Karpas-422 (cell line): ENCODE data around the gene FAM114A2. TPM values are rescaled to one million over a fixed set of nuclear protein-coding genes. Genes with fewer than 3 reads are reported as not detected.

Experiments used
- DNase-seq: peaks from one replicate; pipeline ENCODE4 v3.0.0-alpha.2; 2015
- H2AFZ ChIP-seq: fragments of 200-600 bp; sonication (generic); 2 replicates; pipeline ENCODE4 v1.6.1; 2014; ENCODE audit warnings: antibody characterized with exemption, low read length, mixed read lengths
- H3K27ac ChIP-seq: fragments of 200-600 bp; sonication (generic); 2 replicates; pipeline ENCODE4 v1.5.1; 2014; ENCODE audit warnings: mild to moderate bottlenecking, low read length, moderate library complexity
- H3K27me3 ChIP-seq: fragments of 200-600 bp; sonication (generic); 2 replicates; pipeline ENCODE4 v1.6.1; 2014; ENCODE audit warnings: low read length, mixed read lengths
- H3K36me3 ChIP-seq: fragments of 200-600 bp; sonication (generic); 2 replicates; pipeline ENCODE4 v1.6.1; 2014; ENCODE audit warnings: low read length, mixed read lengths; ENCODE audit not compliant: insufficient read depth
- H3K4me1 ChIP-seq: fragments of 200-600 bp; sonication (generic); 2 replicates; pipeline ENCODE4 v1.6.1; 2014; ENCODE audit warnings: mild to moderate bottlenecking, low read length, mixed read lengths
- H3K4me2 ChIP-seq: fragments of 200-600 bp; sonication (generic); 2 replicates; pipeline ENCODE4 v1.6.1; 2014; ENCODE audit warnings: low read length, low read depth, mild to moderate bottlenecking; ENCODE audit not compliant: poor library complexity, severe bottlenecking
- H3K4me3 ChIP-seq: fragments of 200-600 bp; sonication (generic); 2 replicates; pipeline ENCODE4 v1.5.1; 2014; ENCODE audit warnings: mild to moderate bottlenecking, antibody characterized with exemption, low read length, mixed read lengths
- H3K79me2 ChIP-seq: fragments of 200-600 bp; sonication (generic); 2 replicates; pipeline ENCODE4 v1.6.1; 2014; ENCODE audit warnings: mild to moderate bottlenecking, low read length, mixed read lengths
- H3K9ac ChIP-seq: fragments of 200-600 bp; sonication (generic); 2 replicates; pipeline ENCODE4 v1.6.0; 2014; ENCODE audit warnings: low read length
- H3K9me2 ChIP-seq: fragments of 200-600 bp; sonication (generic), shearing (Covaris generic); replicated peaks from 2 replicates; pipeline ENCODE4 v1.6.0; 2014; ENCODE audit warnings: mild to moderate bottlenecking, low read length, moderate library complexity; ENCODE audit not compliant: insufficient read depth
- H3K9me3 ChIP-seq: fragments of 300-700, 200-600 bp; sonication (generic); 2 replicates; pipeline ENCODE4 v1.6.1; 2014; ENCODE audit warnings: low read length, mixed read lengths
- H4K20me1 ChIP-seq: fragments of 200-600 bp; sonication (generic); 2 replicates; pipeline ENCODE4 v1.6.1; 2014; ENCODE audit warnings: mild to moderate bottlenecking, antibody characterized with exemption, low read length, low read depth; ENCODE audit not compliant: insufficient read depth
- total RNA-seq: library from RNA; depleted of rRNA; stranded (reverse); fragments of >200 nt; shearing (Covaris generic); gene quantifications from 2 replicates; pipeline ENCODE4 v1.2.3, GENCODE V29; 2014; ENCODE audit warnings: low replicate concordance

FAM114A2 gene
- total RNA-seq, 1 experiment from 2014 or later = 22.7 TPM

DNA sequence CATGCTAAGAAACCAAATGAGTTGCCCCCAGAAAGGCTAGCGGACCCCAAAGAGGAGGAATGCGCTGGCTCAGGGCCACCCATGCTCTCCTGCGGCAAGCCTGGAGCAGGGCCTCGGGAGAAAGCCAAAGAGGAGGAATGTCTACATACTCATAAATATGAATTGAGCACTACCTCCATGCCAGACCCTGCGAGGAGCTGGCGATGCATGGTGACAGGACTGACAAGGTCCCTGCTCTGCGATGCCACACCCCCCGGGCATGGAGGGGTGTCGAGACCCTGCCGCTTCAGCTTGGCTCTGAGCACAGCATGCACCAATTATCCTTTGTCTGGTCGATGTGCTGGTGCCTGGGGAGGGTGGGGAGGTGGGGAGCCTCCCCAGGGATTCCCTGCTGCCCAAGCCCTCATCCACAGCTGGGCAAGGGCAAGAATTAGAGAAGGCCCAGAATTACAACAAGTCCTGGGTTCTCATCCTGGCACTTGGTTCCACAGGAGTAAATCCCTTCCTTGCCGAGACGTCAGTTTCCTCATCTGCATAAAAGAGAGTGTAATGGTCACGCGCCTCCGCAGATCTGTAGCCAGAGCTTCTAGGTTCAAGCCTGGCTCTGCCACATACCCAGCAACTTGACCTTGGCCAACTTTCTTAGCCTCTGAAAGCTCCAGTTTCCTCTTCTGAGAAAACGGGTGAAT lies 74.4 kb downstream of the FAM114A2 start:
- Histone ChIP-seq H3K4me2 (no peak overlapping the region), H4K20me1 (0 out of 2 replicates have a peak, but pooled peaks cover 5% of the 10 kb centered on the region), H3K4me1 (no peaks in the 10 kb centered on the region), H3K27ac (no peak overlapping the region), H3K36me3 (no peaks in the 10 kb centered on the region), H3K4me3 (no peak overlapping the region), H3K9ac (no peak overlapping the region), H2AFZ (no peak overlapping the region), H3K9me3 (no peaks in the 10 kb centered on the region), H3K27me3 (no peaks in the 10 kb centered on the region), H3K9me2 (no peaks in the 10 kb centered on the region), H3K79me2 (no peaks in the 10 kb centered on the region)
- DNase-seq = no peak

DNA sequence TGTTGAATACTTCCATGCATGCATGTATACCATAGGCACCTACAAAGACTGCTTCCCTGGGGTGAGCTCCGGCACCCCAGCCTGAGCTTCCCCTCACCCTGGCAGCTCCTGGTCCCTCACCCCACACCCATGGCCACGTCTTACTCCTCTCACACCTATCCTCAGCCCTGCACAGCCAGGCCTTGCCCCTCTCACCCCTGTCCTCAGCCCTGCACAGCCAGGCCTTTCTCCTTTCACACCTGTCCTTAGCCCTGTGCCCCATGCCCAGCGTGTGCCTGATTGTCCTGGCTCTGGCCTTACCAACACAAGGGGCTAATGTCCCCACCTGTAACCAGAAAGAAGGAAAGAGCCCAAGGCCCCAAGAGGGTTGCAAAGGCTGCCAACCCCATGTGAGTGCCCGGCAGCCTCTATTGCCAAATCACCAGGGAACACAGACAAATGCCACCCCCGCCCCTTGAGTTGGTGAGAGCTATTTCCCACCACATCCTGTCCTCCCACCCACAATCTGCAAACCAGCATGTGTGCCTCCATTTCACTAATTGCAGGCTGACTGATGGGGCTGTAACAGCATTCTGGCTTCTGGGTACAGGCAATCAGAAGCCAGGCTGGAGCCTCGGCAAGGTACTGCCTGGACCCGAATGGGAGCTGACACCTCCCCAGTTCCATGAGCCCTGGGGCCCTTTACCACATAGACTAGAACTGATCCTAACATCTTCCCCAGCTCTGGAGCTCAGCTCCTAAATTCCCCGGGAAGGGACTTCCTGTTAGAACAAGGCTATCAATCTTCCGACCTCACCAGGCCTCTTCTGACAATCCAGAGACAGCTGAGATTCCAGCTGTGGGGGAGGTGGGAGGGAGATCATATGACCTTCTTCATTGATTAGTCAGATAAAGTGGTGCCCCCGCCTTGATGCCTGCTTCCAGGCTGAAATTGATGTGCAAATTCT lies 78.2 kb downstream of the FAM114A2 start:
- H3K9me2 ChIP-seq = no peaks in the 10 kb centered on the region
- no peak overlapping the region for H3K4me2 ChIP-seq
- H3K36me3 ChIP-seq = no peaks in the 10 kb centered on the region
- H3K4me3 ChIP-seq = no peak overlapping the region
- H3K27me3 ChIP-seq = no peaks in the 10 kb centered on the region
- H3K9ac ChIP-seq = no peak overlapping the region
- no peak overlapping the region for H2AFZ ChIP-seq
- H3K4me1 ChIP-seq = no peaks in the 10 kb centered on the region
- DNase-seq = no peak
- H3K27ac ChIP-seq = no peak overlapping the region
- H3K79me2 ChIP-seq = no peaks in the 10 kb centered on the region
- no peaks in the 10 kb centered on the region for H3K9me3 ChIP-seq
- no peaks in the 10 kb centered on the region for H4K20me1 ChIP-seq

DNA sequence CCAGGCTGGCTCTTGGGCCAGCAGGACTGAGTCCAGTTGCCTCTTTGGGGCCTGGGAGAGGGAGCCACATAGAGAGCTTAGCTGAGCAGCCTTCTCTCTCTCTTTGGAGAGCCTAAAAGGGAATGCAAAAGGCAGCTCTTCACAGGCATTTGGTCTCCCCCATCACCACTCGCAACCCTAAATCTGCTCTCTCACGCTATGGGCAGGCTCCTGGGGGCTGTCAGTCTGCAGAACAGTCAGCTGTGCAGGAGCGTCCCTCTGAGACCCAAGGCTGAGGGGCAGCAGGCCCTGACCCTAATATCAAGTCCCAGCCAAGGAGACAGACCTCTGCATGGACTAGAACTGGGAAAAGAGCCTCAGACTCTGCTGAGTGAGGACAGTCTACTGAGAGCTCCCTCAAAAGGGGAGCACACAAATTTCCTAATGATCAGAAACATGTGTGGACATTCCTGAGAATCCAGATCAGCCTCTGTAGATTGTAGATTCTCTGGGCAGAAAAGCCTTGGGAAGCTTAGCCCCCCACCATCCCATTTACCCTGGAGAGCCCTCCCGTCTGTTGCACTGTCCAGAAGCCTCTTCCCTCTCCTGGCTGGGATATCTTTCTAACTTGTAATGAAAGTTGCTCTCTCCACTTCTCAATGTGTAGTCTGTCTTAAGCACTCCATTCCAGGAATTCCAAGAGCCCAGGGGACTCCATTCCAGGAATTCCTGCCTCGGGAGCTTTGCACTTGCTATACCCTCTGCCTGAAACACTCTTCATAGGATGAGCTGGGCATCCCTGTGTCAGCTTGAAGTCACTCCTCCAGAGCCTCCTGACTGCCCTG lies 79.4 kb downstream of the FAM114A2 start:
- Histone ChIP-seq H2AFZ (no peak overlapping the region), H3K27ac (no peak overlapping the region), H3K79me2 (no peaks in the 10 kb centered on the region), H3K27me3 (no peaks in the 10 kb centered on the region), H4K20me1 (0 out of 2 replicates have a peak, but pooled peaks cover 3% of the 10 kb centered on the region), H3K9me3 (no peaks in the 10 kb centered on the region), H3K9ac (no peak overlapping the region), H3K9me2 (no peaks in the 10 kb centered on the region), H3K4me1 (no peaks in the 10 kb centered on the region), H3K4me3 (no peak overlapping the region), H3K36me3 (no peaks in the 10 kb centered on the region), H3K4me2 (no peak overlapping the region)
- DNase-seq = no peak

DNA sequence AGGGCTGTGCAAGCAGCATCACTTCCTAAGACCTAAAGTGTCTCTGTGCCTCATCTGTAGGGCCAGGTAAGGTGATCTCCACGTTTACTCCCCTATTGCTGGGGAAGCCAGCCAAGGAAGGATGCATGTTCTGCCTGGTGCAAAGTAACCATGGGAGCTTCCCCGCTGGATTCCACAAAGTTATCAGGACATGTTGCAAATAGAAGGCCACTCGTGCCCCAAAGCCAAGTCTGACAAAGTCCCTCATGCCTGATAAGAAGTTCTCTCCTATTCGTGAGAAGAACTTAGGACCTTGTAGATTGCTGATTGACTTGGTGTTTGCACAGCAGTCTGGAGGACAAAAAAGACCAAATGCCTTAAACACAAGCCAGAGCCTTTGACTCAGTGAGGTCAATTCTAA lies 81.5 kb downstream of the FAM114A2 start:
- no peak overlapping the region for H2AFZ ChIP-seq
- H4K20me1 ChIP-seq = 0 out of 2 replicates have a peak, but pooled peaks cover 3% of the 10 kb centered on the region
- H3K27me3 ChIP-seq = no peaks in the 10 kb centered on the region
- H3K36me3 ChIP-seq = no peaks in the 10 kb centered on the region
- no peak for DNase-seq
- no peaks in the 10 kb centered on the region for H3K9me3 ChIP-seq
- no peak overlapping the region for H3K4me3 ChIP-seq
- no peaks in the 10 kb centered on the region for H3K79me2 ChIP-seq
- no peaks in the 10 kb centered on the region for H3K9me2 ChIP-seq
- H3K27ac ChIP-seq = no peak overlapping the region
- H3K9ac ChIP-seq = no peak overlapping the region
- H3K4me1 ChIP-seq = no peaks in the 10 kb centered on the region
- no peak overlapping the region for H3K4me2 ChIP-seq

DNA sequence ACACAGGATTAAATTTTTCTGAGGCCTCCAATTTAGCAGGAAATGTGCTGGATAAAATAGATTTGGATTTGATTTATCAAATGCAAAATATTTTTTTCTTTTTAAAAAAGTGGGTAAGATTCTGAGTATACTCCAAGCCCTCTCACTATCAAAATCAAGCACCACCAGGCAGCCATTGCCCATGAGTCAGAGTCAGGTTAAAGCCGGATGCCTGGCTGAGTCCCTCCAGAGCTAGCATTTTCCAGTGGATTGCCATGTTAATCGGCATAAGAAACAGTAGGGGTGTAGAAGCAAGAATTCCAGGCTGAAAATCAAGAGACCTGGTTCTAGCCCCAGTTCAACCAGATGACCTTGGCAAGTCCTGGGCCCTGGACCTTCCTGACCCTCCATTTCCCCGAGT lies 85.3 kb downstream of the FAM114A2 start:
- 0 out of 2 replicates have a peak, but pooled peaks cover 3% of the 10 kb centered on the region for H4K20me1 ChIP-seq
- H3K79me2 ChIP-seq = no peaks in the 10 kb centered on the region
- no peaks in the 10 kb centered on the region for H3K27me3 ChIP-seq
- no peak overlapping the region for H3K9ac ChIP-seq
- no peak for DNase-seq
- no peak overlapping the region for H3K4me2 ChIP-seq
- no peaks in the 10 kb centered on the region for H3K9me2 ChIP-seq
- no peak overlapping the region for H2AFZ ChIP-seq
- H3K9me3 ChIP-seq = no peaks in the 10 kb centered on the region
- H3K4me3 ChIP-seq = no peak overlapping the region
- no peak overlapping the region for H3K27ac ChIP-seq
- no peaks in the 10 kb centered on the region for H3K36me3 ChIP-seq
- no peaks in the 10 kb centered on the region for H3K4me1 ChIP-seq

DNA sequence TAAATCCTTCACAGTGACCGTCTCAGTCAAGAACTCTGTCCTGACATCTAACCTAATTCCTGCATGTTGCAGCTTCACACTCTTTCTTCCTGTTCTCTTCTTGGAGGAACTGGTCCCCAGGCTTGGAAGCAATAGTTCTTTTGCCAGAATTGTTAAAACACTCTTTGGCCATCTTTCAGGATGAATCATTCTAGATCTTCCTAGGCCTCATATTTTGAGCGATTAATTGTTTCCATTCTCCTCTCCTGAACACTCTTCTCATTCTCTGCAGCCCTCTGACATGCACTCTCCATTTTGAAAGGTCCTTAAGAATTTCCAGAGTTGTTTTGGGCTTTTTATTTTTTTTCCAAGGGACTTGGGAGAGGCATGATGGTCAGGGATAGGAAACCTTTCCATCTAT lies 85.8 kb downstream of the FAM114A2 start:
- no peaks in the 10 kb centered on the region for H3K9me3 ChIP-seq
- no peaks in the 10 kb centered on the region for H3K9me2 ChIP-seq
- no peak overlapping the region for H3K4me3 ChIP-seq
- no peaks in the 10 kb centered on the region for H3K36me3 ChIP-seq
- 0 out of 2 replicates have a peak, but pooled peaks cover 3% of the 10 kb centered on the region for H4K20me1 ChIP-seq
- H3K9ac ChIP-seq = no peak overlapping the region
- H3K27me3 ChIP-seq = no peaks in the 10 kb centered on the region
- H3K4me2 ChIP-seq = no peak overlapping the region
- H2AFZ ChIP-seq = no peak overlapping the region
- no peaks in the 10 kb centered on the region for H3K4me1 ChIP-seq
- DNase-seq = no peak
- no peak overlapping the region for H3K27ac ChIP-seq
- H3K79me2 ChIP-seq = no peaks in the 10 kb centered on the region

DNA sequence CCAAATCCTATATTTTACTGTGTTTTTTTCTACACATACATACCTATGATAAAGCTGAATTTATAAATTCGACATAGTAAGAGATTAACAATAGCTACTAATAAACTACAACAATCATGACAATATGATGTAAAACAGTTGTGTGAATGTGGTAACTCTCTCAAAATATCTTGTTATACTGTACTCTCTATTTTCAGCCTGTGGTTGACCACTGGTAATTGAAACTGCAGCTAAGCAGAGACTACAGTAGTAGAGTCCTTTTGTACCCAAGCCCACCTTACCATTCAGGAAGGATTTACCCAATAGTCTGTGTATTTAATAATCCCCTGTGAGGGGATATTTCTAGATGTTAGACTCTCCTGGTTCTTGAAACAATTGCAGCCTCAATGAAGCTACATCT lies 86.7 kb downstream of the FAM114A2 start:
- no peaks in the 10 kb centered on the region for H3K36me3 ChIP-seq
- H4K20me1 ChIP-seq = 0 out of 2 replicates have a peak, but pooled peaks cover 3% of the 10 kb centered on the region
- no peaks in the 10 kb centered on the region for H3K27me3 ChIP-seq
- no peak overlapping the region for H2AFZ ChIP-seq
- no peaks in the 10 kb centered on the region for H3K79me2 ChIP-seq
- H3K27ac ChIP-seq = no peak overlapping the region
- H3K4me3 ChIP-seq = no peak overlapping the region
- no peak for DNase-seq
- no peaks in the 10 kb centered on the region for H3K4me1 ChIP-seq
- H3K9me2 ChIP-seq = no peaks in the 10 kb centered on the region
- H3K9me3 ChIP-seq = no peaks in the 10 kb centered on the region
- H3K9ac ChIP-seq = no peak overlapping the region
- no peak overlapping the region for H3K4me2 ChIP-seq
